Sciatic nerve (tissue), 2 donors: ENCODE results near the gene MS4A6E. TPM values are rescaled to one million over a fixed set of nuclear protein-coding genes. Genes with fewer than 3 reads are reported as not detected.

ENCODE experiments used
- ATAC-seq: fragments of 200-7000 bp; cut with Tn5 transposase; one replicate; pipeline ENCODE4 v1.9.1; 2020; ENCODE audit warnings: mild to moderate bottlenecking, moderate library complexity
- DNase-seq: peaks from one replicate; pipeline ENCODE4 v3.0.0-alpha.2; 2020; ENCODE audit warnings: low spot score
- intact Hi-C: fragments of 100-400 bp; cut with DNase I; formaldehyde crosslinking; loops from one replicate; pipeline ENCODE4 v1.14.2; 2022
- total RNA-seq: library from RNA; stranded (reverse); fragmentation: NEBNext Ultra II Directional; extraction: Animal tissue kit (Norgen Biotek cat#: 25700); gene quantifications from one replicate; pipeline ENCODE4 v1.2.1, GENCODE V29; 2021
- donor health status: DM: no; HTN: no; CAD: no.
- donor health status: DM: no; HTN: no; CAD: no.

MS4A6E gene
- total RNA-seq, 1 donor from 2014 or later: 0.53 TPM

DNA sequence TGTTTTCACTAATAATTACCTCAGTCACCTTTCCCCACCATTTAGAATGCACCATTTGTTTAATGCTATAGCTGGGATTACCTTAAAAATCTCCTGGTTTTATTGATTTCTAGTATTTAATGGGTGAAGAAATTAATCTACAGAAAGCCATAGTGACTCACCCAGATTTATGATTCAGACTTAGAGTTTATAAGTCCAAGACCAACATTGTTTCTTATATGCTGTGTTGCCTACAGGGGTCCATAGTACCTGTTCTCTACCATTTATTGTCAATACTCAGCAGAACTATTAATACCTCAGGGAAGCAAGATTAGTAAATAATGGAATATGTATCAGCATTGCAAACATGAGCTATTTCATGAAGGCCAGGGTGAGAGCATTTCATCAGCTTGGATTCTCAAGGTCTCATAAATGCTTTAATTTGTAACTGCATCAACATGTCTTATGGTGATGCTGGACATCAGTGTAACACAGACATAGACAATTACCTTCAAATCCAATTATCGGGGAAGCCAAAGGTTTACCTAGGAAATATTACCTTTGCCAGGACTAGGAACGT, 43.3 kb downstream of the MS4A6E start:
- DNase-seq: no peak
- no peak for ATAC-seq
- intact Hi-C loops: no loop called here

DNA sequence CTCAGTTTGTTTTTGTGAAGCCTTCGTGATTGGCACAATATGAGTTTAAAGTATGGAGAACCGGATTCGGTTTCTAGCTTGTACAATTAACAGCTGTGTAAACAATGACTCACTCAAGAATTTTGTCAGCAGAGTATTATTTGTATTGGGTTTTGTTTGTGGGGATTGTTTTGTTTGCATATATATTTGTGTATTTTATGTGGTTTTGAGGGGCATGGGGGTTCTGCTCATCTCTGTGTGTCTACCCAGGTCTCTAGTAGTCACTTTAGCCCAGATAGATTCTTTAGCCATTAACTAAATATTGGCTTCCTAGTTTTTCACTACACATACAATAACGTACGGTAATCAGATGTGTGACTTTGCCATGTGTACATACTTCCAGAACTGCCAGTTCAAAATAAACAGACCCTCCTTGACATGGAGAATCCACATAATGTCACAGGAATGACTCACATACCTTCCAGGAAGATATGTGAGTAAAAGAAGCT, 43.8 kb downstream of the MS4A6E start:
- DNase-seq (no peak), ATAC-seq (no peak)
- intact Hi-C loops: no loop called here

GRCh38 chr11:60371386-60371785, 44.3 kb downstream of the MS4A6E start:
- intact Hi-C loops: no loop called here
- no peak for ATAC-seq
- DNase-seq: no peak

DNA sequence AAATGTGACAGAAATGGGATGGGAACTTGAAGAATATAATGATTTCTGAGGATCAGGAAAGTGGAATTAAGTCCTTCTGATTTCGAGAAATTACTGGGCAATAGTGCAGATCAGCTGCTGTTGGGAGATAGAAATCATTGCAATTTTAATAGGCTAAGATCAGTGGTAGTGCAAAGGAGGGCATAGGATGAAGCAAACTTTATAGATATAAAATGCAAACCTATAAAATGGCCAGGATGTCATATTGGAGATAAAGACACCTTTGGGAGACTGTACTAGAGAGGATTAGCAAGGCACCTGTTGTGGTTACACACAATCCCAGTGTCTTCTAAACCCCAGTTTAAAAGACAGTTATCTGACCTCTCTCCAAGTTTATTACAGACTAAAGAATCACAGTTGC, 44.8 kb downstream of the MS4A6E start:
- no peak for ATAC-seq
- DNase-seq: no peak
- intact Hi-C loops: no loop called here

DNA sequence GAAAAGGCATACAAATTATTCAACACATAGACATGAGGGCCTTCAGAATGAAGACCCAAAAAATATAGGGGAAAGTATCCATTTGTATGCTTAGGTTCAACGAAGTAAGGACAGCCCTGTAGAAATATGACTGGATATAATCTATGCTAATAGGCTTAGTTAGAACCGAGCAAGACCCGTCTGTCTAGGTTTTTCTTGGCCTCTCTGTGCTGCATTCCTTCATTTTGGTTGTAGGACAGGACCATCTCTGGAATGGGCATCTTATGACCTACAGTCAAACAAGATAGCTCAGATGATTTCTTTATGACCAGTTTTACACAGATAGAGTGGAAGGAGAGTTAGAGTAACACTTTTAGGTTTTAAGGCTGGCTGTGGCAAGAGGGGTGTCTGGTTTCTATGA, 45.7 kb downstream of the MS4A6E start:
- no peak for DNase-seq
- no peak for ATAC-seq
- intact Hi-C loops: no loop called here

GRCh38 chr11:60375316-60375715, 48.3 kb downstream of the MS4A6E start:
- intact Hi-C loops: no loop called here
- DNase-seq: no peak
- no peak for ATAC-seq

DNA sequence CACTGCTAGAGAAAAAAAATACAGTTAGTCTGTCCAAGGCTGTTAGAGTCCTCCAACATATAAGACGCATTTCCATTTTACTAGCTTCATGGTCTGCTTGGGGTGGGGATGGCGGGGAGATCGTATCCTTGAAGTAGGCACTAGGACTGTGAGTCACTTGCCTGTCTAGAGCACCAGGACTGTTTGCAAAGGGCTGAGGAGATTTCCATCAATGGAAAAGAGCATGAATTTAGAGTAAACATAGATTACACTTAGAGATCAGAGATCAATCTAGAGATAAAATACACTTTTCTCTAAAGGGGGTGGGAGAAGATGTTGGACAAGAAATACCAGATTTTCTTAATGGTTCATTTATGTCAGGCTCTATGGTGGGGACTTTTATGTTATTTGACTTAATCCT, 49.5 kb downstream of the MS4A6E start:
- intact Hi-C loops: no loop called here
- ATAC-seq: no peak
- no peak for DNase-seq

GRCh38 chr11:60377401-60378136, 50.5 kb downstream of the MS4A6E start:
- intact Hi-C loops: no loop called here
- DNase-seq (no peak), ATAC-seq (peak; percentile 86)

- intact Hi-C loops: no loop called here
- DNase-seq: peak; percentile 61
- peak; percentile 87 for ATAC-seq
These were observed 51.3 kb downstream of the MS4A6E start, which contains the start of gene MS4A7 for GRCh38 chr11:60378354-60378753. TSS of gene MS4A7 (plus strand) at chr11:60378532. CDS start at chr11:60383142, 4,610 bp downstream.

- intact Hi-C loops: no loop called here
- DNase-seq: no peak
- ATAC-seq: peak; percentile 73
These were observed 62.3 kb downstream of the MS4A6E start for GRCh38 chr11:60389279-60389910.

DNA sequence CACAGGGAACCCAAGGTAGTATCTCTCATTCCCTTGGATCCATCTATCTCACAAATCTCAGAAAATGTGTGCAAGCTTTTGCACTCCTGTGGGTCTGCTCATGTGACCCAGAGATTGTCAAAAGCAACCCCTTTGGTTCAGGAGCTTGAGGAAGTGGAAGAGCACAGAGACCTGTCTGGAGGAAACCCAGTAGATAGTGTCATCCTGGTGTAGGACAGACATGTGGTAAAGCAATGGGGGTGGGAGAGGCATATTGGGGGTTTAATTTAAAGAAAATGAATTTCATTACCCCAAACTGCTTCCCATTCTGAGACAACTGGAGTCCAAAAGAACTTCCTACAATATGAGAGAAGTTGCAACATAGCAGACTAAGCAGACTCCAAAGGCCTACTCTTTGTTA, 63.4 kb downstream of the MS4A6E start:
- ATAC-seq (no peak), DNase-seq (no peak)
- intact Hi-C loops: no loop called here

Other genes with a start within 250 kb of the MS4A6E start
- 3.1 TPM for gene MS4A2, start 238.6 kb upstream of the MS4A6E start, total RNA-seq
- gene MS4A6A, start 144.2 kb upstream of the MS4A6E start, total RNA-seq: 87.6 TPM
- gene MS4A4E, start 84.1 kb upstream of the MS4A6E start, total RNA-seq: 7.1 TPM
- 32.9 TPM for gene MS4A4A, start 46.6 kb upstream of the MS4A6E start, total RNA-seq
- 48.4 TPM for gene MS4A7, start 51.3 kb downstream of the MS4A6E start, total RNA-seq
- 6.4 TPM for gene MS4A14, start 69.2 kb downstream of the MS4A6E start, total RNA-seq
- not detected for gene MS4A5, start 102.3 kb downstream of the MS4A6E start, total RNA-seq
- 2.5 TPM for gene MS4A1, start 128.6 kb downstream of the MS4A6E start, total RNA-seq
- gene MS4A12, start 165.5 kb downstream of the MS4A6E start, total RNA-seq: not detected
- not detected for gene MS4A13, start 188.1 kb downstream of the MS4A6E start, total RNA-seq